ENCODE results near the gene NAALADL2.
"Not testable (repeated sequence)": the region's sequence is repeated elsewhere in the genome, so short reads cannot be mapped to it uniquely, and the experiment has no call there.

Gene NAALADL2

GRCh38 chr3:175580318-175580717, 721.2 kb downstream of the NAALADL2 start:
- H3K9me3 Mint-ChIP-seq: peaks cover 4% of the 10 kb centered on the region
- H3K4me1 Mint-ChIP-seq (ENCODE audit: low read depth): no peaks in the 10 kb centered on the region
- no peak for DNase-seq (ENCODE audit: low spot score)
- no peaks in the 10 kb centered on the region for H3K36me3 Mint-ChIP-seq (ENCODE audit: low read depth)
- no peaks in the 10 kb centered on the region for H3K27me3 Mint-ChIP-seq (ENCODE audit: low read depth)
- no peak overlapping the region for H3K27ac Mint-ChIP-seq
- no peak overlapping the region for H3K4me3 Mint-ChIP-seq

GRCh38 chr3:175585898-175586297, 726.8 kb downstream of the NAALADL2 start:
- H3K4me1 Mint-ChIP-seq (ENCODE audit: low read depth): no peaks in the 10 kb centered on the region
- no peaks in the 10 kb centered on the region for H3K27me3 Mint-ChIP-seq (ENCODE audit: low read depth)
- no peak overlapping the region for H3K4me3 Mint-ChIP-seq
- peaks cover 10% of the 10 kb centered on the region for H3K9me3 Mint-ChIP-seq
- H3K36me3 Mint-ChIP-seq (ENCODE audit: low read depth): no peaks in the 10 kb centered on the region
- H3K27ac Mint-ChIP-seq: no peak overlapping the region
- DNase-seq (ENCODE audit: low spot score): no peak

- peaks cover 18% of the 10 kb centered on the region for H3K9me3 Mint-ChIP-seq
- no peak for DNase-seq (ENCODE audit: low spot score)
- no peak overlapping the region for H3K27ac Mint-ChIP-seq
- no peak overlapping the region for H3K4me3 Mint-ChIP-seq
- H3K4me1 Mint-ChIP-seq (ENCODE audit: low read depth): no peaks in the 10 kb centered on the region
- H3K36me3 Mint-ChIP-seq (ENCODE audit: low read depth): no peaks in the 10 kb centered on the region
- H3K27me3 Mint-ChIP-seq (ENCODE audit: low read depth): no peaks in the 10 kb centered on the region
These were observed 731.6 kb downstream of the NAALADL2 start for GRCh38 chr3:175590745-175591144.

- no peak overlapping the region for H3K27ac Mint-ChIP-seq
These were observed 732.2 kb downstream of the NAALADL2 start for GRCh38 chr3:175591375-175591774.

GRCh38 chr3:175593331-175593730, 734.2 kb downstream of the NAALADL2 start:
- Mint-ChIP-seq H3K9me3 (peaks cover 12% of the 10 kb centered on the region), H3K36me3 (ENCODE audit: low read depth) (no peaks in the 10 kb centered on the region), H3K27ac (no peak overlapping the region), H3K4me3 (no peak overlapping the region), H3K27me3 (ENCODE audit: low read depth) (no peaks in the 10 kb centered on the region), H3K4me1 (ENCODE audit: low read depth) (no peaks in the 10 kb centered on the region)
- DNase-seq (ENCODE audit: low spot score): no peak

More at GRCh38 chr3:175591375-175591774, 732.2 kb downstream of the NAALADL2 start:
- H3K36me3 Mint-ChIP-seq (ENCODE audit: low read depth): no peaks in the 10 kb centered on the region
- H3K4me1 Mint-ChIP-seq (ENCODE audit: low read depth): no peaks in the 10 kb centered on the region
- no peak for DNase-seq (ENCODE audit: low spot score)
- H3K9me3 Mint-ChIP-seq: peaks cover 18% of the 10 kb centered on the region
- H3K27me3 Mint-ChIP-seq (ENCODE audit: low read depth): no peaks in the 10 kb centered on the region
- no peak overlapping the region for H3K4me3 Mint-ChIP-seq

GRCh38 chr3:175598740-175599139, 739.6 kb downstream of the NAALADL2 start:
- Mint-ChIP-seq H3K4me1 (ENCODE audit: low read depth) (no peaks in the 10 kb centered on the region), H3K9me3 (peaks cover 12% of the 10 kb centered on the region), H3K36me3 (ENCODE audit: low read depth) (no peaks in the 10 kb centered on the region), H3K27me3 (ENCODE audit: low read depth) (no peaks in the 10 kb centered on the region), H3K27ac (no peak overlapping the region), H3K4me3 (no peak overlapping the region)
- no peak for DNase-seq (ENCODE audit: low spot score)

DNA sequence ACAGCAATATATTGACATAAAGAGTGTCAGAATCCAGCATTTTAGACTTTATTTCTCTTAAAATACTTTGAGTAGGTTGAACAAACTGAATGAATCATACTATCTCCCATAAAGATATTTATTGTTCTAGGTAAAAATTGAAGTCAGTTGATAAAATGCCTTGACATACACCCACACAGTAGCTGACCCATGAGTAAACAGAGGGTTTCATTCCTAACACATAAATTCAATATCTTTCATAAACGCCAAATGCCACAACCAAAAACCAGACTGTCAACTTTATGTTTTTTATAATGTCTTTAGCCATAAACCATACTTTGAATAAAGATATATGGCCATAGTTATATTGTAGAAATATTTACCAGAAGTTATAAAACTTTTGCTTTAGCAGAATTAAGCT, 742.4 kb downstream of the NAALADL2 start:
- Mint-ChIP-seq H3K27ac (no peak overlapping the region), H3K36me3 (ENCODE audit: low read depth) (no peaks in the 10 kb centered on the region), H3K27me3 (ENCODE audit: low read depth) (no peaks in the 10 kb centered on the region), H3K4me1 (ENCODE audit: low read depth) (no peaks in the 10 kb centered on the region), H3K9me3 (peaks cover 4% of the 10 kb centered on the region), H3K4me3 (no peak overlapping the region)
- DNase-seq (ENCODE audit: low spot score): no peak

GRCh38 chr3:175605851-175606250, 746.7 kb downstream of the NAALADL2 start:
- H3K4me3 Mint-ChIP-seq: no peak overlapping the region
- no peak for DNase-seq (ENCODE audit: low spot score)
- H3K36me3 Mint-ChIP-seq (ENCODE audit: low read depth): no peaks in the 10 kb centered on the region
- H3K4me1 Mint-ChIP-seq (ENCODE audit: low read depth): no peaks in the 10 kb centered on the region
- peaks cover 7% of the 10 kb centered on the region for H3K9me3 Mint-ChIP-seq
- H3K27ac Mint-ChIP-seq: no peak overlapping the region
- H3K27me3 Mint-ChIP-seq (ENCODE audit: low read depth): no peaks in the 10 kb centered on the region

GRCh38 chr3:175606650-175607318, 747.6 kb downstream of the NAALADL2 start:
- Mint-ChIP-seq H3K36me3 (ENCODE audit: low read depth) (no peaks in the 10 kb centered on the region), H3K4me3 (no peak overlapping the region), H3K27me3 (ENCODE audit: low read depth) (no peaks in the 10 kb centered on the region), H3K4me1 (ENCODE audit: low read depth) (no peaks in the 10 kb centered on the region), H3K9me3 (peaks cover 7% of the 10 kb centered on the region), H3K27ac (no peak overlapping the region)
- no peak for DNase-seq (ENCODE audit: low spot score)

DNA sequence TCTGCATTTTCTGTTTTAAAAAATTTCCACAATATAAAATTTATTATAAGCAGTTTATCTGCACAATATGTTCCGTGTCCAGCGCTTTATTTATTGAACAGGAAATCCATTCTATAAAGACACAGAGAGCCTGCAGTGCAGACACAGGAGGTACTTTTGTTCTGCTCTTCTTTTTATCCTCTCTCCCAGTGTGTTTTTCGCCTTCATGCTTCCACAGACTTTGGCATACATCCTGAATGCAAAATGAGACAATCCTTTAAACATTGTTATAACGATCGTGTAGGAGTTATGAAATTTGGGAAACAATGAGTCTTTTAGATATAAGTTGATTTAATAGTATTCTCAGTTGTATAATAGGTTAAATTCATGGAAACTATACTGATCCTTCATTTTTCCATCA, 749.2 kb downstream of the NAALADL2 start:
- Mint-ChIP-seq H3K9me3 (peaks cover 11% of the 10 kb centered on the region), H3K27me3 (ENCODE audit: low read depth) (no peaks in the 10 kb centered on the region), H3K36me3 (ENCODE audit: low read depth) (no peaks in the 10 kb centered on the region), H3K4me3 (no peak overlapping the region), H3K4me1 (ENCODE audit: low read depth) (no peaks in the 10 kb centered on the region), H3K27ac (no peak overlapping the region)
- no peak for DNase-seq (ENCODE audit: low spot score)

DNA sequence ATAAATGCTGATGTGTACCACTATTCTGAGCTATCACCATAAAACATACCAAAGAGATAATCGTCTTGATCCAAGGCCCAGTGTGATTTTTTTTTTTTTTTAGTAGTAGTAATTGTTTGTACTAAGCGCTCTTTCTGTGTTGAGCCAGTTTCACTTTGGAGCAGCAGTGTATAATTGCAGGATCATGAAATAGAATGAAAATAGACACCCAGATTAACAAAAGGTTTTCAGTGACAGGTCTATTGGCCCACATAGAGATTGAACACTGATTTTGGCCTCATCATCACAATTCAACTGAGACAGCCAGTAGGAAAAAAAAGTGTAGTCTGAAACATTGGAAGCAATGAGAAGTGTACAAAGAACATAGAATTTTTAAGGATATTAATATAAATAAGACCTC, 749.8 kb downstream of the NAALADL2 start:
- Mint-ChIP-seq H3K9me3 (peaks cover 11% of the 10 kb centered on the region), H3K4me1 (ENCODE audit: low read depth) (no peaks in the 10 kb centered on the region), H3K27me3 (ENCODE audit: low read depth) (no peaks in the 10 kb centered on the region), H3K27ac (no peak overlapping the region), H3K36me3 (ENCODE audit: low read depth) (no peaks in the 10 kb centered on the region), H3K4me3 (no peak overlapping the region)
- no peak for DNase-seq (ENCODE audit: low spot score)

- Mint-ChIP-seq H3K36me3 (ENCODE audit: low read depth) (no peaks in the 10 kb centered on the region), H3K9me3 (peaks cover 9% of the 10 kb centered on the region), H3K27me3 (ENCODE audit: low read depth) (no peaks in the 10 kb centered on the region), H3K27ac (no peak overlapping the region), H3K4me3 (no peak overlapping the region), H3K4me1 (ENCODE audit: low read depth) (no peaks in the 10 kb centered on the region)
- DNase-seq (ENCODE audit: low spot score): no peak
These were observed 753.5 kb downstream of the NAALADL2 start for GRCh38 chr3:175612487-175613196.

GRCh38 chr3:175614107-175614506, 755.0 kb downstream of the NAALADL2 start:
- not testable (repeated sequence) for H3K27ac Mint-ChIP-seq; DNase-seq (ENCODE audit: low spot score); H3K4me3 Mint-ChIP-seq; H3K4me1 Mint-ChIP-seq (ENCODE audit: low read depth); H3K36me3 Mint-ChIP-seq (ENCODE audit: low read depth); H3K27me3 Mint-ChIP-seq (ENCODE audit: low read depth)
- peaks cover 10% of the 10 kb centered on the region for H3K9me3 Mint-ChIP-seq

DNA sequence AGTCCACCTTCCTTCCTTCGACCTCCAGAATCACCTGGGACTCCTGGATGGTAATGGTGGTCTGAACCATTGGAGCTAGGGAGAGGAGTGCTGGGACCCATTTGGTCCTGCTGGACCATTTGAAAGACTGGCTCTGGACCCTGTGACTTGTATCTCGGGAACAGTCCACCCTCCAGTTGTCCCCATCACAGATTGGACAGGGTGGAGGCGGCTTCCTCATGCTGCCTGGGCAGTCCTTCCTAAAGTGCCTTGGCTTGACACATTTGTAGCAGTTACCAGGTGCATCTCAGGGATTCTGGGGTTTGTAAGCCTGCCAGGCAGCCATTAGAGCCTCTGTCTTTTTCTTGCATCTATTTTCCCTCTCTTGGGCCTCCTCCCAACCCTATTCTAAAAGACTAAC, 758.1 kb downstream of the NAALADL2 start:
- Mint-ChIP-seq H3K27ac (no peak overlapping the region), H3K9me3 (peaks cover 19% of the 10 kb centered on the region), H3K36me3 (ENCODE audit: low read depth) (no peaks in the 10 kb centered on the region), H3K4me3 (no peak overlapping the region), H3K27me3 (ENCODE audit: low read depth) (no peaks in the 10 kb centered on the region), H3K4me1 (ENCODE audit: low read depth) (no peaks in the 10 kb centered on the region)
- no peak for DNase-seq (ENCODE audit: low spot score)

DNA sequence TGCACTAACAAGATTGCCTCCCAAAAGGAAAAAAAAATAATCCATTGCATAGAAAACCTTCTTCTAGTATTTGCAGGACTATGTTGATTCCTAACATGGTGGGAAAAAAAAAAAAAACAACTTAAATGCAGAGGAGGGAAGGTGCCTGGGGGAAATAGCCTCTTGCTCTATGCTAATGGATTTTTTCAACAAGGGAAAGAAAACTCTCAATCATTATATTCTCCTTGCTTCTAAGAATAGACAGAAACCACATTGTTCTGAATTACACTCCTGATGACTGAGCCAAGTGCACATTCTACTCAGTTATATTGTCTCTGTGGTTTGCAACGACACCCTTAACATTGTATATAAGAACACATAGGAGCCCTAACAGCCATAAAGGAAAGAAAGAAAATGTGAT, 760.2 kb downstream of the NAALADL2 start:
- H3K36me3 Mint-ChIP-seq (ENCODE audit: low read depth): no peaks in the 10 kb centered on the region
- DNase-seq (ENCODE audit: low spot score): no peak
- no peaks in the 10 kb centered on the region for H3K4me1 Mint-ChIP-seq (ENCODE audit: low read depth)
- no peak overlapping the region for H3K4me3 Mint-ChIP-seq
- H3K9me3 Mint-ChIP-seq: peaks cover 15% of the 10 kb centered on the region
- no peaks in the 10 kb centered on the region for H3K27me3 Mint-ChIP-seq (ENCODE audit: low read depth)
- no peak overlapping the region for H3K27ac Mint-ChIP-seq

All from T-helper 2 cell treated with Interferon-gamma antibody and Interleukin-4, amounts not matched to agents 5 μg/mL and 100 μg/mL, for 36 hours (primary cell).